ENCODE data around the gene SPRED3. TPM values are rescaled to one million over a fixed set of nuclear protein-coding genes. Genes with fewer than 3 reads are reported as not detected.
A peak's percentile ranks its signal among the peaks of the same experiment; 100 is the strongest.

The SPRED3 gene
- total RNA-seq, 1 donor from 2014 or later = 3.2 TPM

GRCh38 chr19:38371081-38371480 is 17.4 kb upstream of the SPRED3 start:
- Mint-ChIP-seq H3K27ac (ENCODE audit: unreplicated experiment) (no peak overlapping the region), H3K9me3 (ENCODE audit: unreplicated experiment) (no peaks in the 10 kb centered on the region), H3K4me1 (ENCODE audit: unreplicated experiment) (peaks cover 15% of the 10 kb centered on the region), H3K36me3 (ENCODE audit: low read depth, unreplicated experiment) (no peaks in the 10 kb centered on the region), H3K27me3 (ENCODE audit: unreplicated experiment) (peaks cover 5% of the 10 kb centered on the region), H3K4me3 (ENCODE audit: unreplicated experiment) (no peak overlapping the region)
- DNase-seq (ENCODE audit: low spot score) = no peak
- TF ChIP-seq CTCF (IDR thresholded peaks at IDR 0.05; ENCODE audit: unreplicated experiment) = no peak

GRCh38 chr19:38373907-38374331 is 14.6 kb upstream of the SPRED3 start:
- Mint-ChIP-seq H3K4me1 (ENCODE audit: unreplicated experiment) (peaks cover 22% of the 10 kb centered on the region), H3K9me3 (ENCODE audit: unreplicated experiment) (no peaks in the 10 kb centered on the region), H3K4me3 (ENCODE audit: unreplicated experiment) (peak overlapping the region; percentile 91), H3K27ac (ENCODE audit: unreplicated experiment) (peak overlapping the region; percentile 85), H3K36me3 (ENCODE audit: low read depth, unreplicated experiment) (no peaks in the 10 kb centered on the region), H3K27me3 (ENCODE audit: unreplicated experiment) (peaks cover 5% of the 10 kb centered on the region)
- DNase-seq (ENCODE audit: low spot score) = no peak
- no peak for TF ChIP-seq CTCF (IDR thresholded peaks at IDR 0.05; ENCODE audit: unreplicated experiment)

GRCh38 chr19:38374332-38375097 is 14.0 kb upstream of the SPRED3 start, which contains the start of gene PSMD8:
PSMD8 (plus strand) TSS chr19:38374571; CDS start chr19:38374602, 31 bp downstream.
- DNase-seq (ENCODE audit: low spot score) = peak; percentile 98
- TF ChIP-seq CTCF (IDR thresholded peaks at IDR 0.05; ENCODE audit: unreplicated experiment) = no peak

GRCh38 chr19:38375098-38375493 is 13.4 kb upstream of the SPRED3 start:
- peak overlapping the region; percentile 95 for H3K27ac Mint-ChIP-seq (ENCODE audit: unreplicated experiment)
- TF ChIP-seq CTCF (IDR thresholded peaks at IDR 0.05; ENCODE audit: unreplicated experiment) = no peak

More at GRCh38 chr19:38374332-38375097, 14.0 kb upstream of the SPRED3 start, which contains the start of gene PSMD8:
- no peaks in the 10 kb centered on the region for H3K9me3 Mint-ChIP-seq (ENCODE audit: unreplicated experiment)
- peaks cover 3% of the 10 kb centered on the region for H3K27me3 Mint-ChIP-seq (ENCODE audit: unreplicated experiment)
- H3K36me3 Mint-ChIP-seq (ENCODE audit: low read depth, unreplicated experiment) = peaks cover 3% of the 10 kb centered on the region
- H3K27ac Mint-ChIP-seq (ENCODE audit: unreplicated experiment) = peak within 1 kb of the TSS; percentile 95
- peak within 1 kb of the TSS; percentile 99 for H3K4me3 Mint-ChIP-seq (ENCODE audit: unreplicated experiment)
- H3K4me1 Mint-ChIP-seq (ENCODE audit: unreplicated experiment) = peaks cover 22% of the 10 kb centered on the region

GRCh38 chr19:38375748-38376147 is 12.7 kb upstream of the SPRED3 start:
- H3K4me1 Mint-ChIP-seq (ENCODE audit: unreplicated experiment) = peaks cover 22% of the 10 kb centered on the region
- peaks cover 8% of the 10 kb centered on the region for H3K36me3 Mint-ChIP-seq (ENCODE audit: low read depth, unreplicated experiment)
- peak overlapping the region; percentile 99 for H3K4me3 Mint-ChIP-seq (ENCODE audit: unreplicated experiment)
- DNase-seq (ENCODE audit: low spot score) = no peak
- H3K9me3 Mint-ChIP-seq (ENCODE audit: unreplicated experiment) = no peaks in the 10 kb centered on the region
- no peak for TF ChIP-seq CTCF (IDR thresholded peaks at IDR 0.05; ENCODE audit: unreplicated experiment)
- peaks cover 4% of the 10 kb centered on the region for H3K27me3 Mint-ChIP-seq (ENCODE audit: unreplicated experiment)
- peak overlapping the region; percentile 95 for H3K27ac Mint-ChIP-seq (ENCODE audit: unreplicated experiment)

More at GRCh38 chr19:38375098-38375493, 13.4 kb upstream of the SPRED3 start:
- Mint-ChIP-seq H3K27me3 (ENCODE audit: unreplicated experiment) (peaks cover 4% of the 10 kb centered on the region), H3K36me3 (ENCODE audit: low read depth, unreplicated experiment) (peaks cover 5% of the 10 kb centered on the region), H3K4me1 (ENCODE audit: unreplicated experiment) (peaks cover 22% of the 10 kb centered on the region), H3K9me3 (ENCODE audit: unreplicated experiment) (no peaks in the 10 kb centered on the region), H3K4me3 (ENCODE audit: unreplicated experiment) (peak overlapping the region; percentile 99)
- DNase-seq (ENCODE audit: low spot score) = no peak

Data from endothelial cell (in vitro differentiated cells).